CD8-positive, alpha-beta memory T cell (primary cell): Measurements from ENCODE around the gene PPHLN1. TPM values are rescaled to one million over a fixed set of nuclear protein-coding genes. Genes with fewer than 3 reads are reported as not detected.
A peak's percentile ranks its signal among the peaks of the same experiment; 100 is the strongest.

Experiments
- CTCF ChIA-PET: fragments of 350-600 bp; sonication (Branson Sonifier 250); formaldehyde crosslinking; loops from one replicate; lab custom pipeline; 2021; ENCODE audit warnings: antibody characterized with exemption; lab: Charles Lee
- POLR2A ChIA-PET: fragments of 350-600 bp; sonication (Branson Sonifier 250); formaldehyde crosslinking; loops from one replicate; lab custom pipeline; 2021; ENCODE audit warnings: antibody characterized with exemption; lab: Charles Lee
- DNase-seq, 5 donors: peaks; one replicate each; pipeline versions ENCODE4 v3.0.0 to v3.0.0-alpha.2; 2020 to 2022; ENCODE audit warnings: mixed read lengths in 1 of 5
- H3K27ac ChIP-seq: one replicate; pipeline ENCODE4 v1.7.0; 2013; ENCODE audit warnings: low read depth, mild to moderate bottlenecking, low read length, moderate library complexity
- H3K27me3 ChIP-seq: 2 replicates; pipeline ENCODE4 v1.7.0; 2013; ENCODE audit warnings: low read length, mild to moderate bottlenecking; ENCODE audit not compliant: insufficient read depth, poor library complexity, severe bottlenecking
- H3K36me3 ChIP-seq: 2 replicates; pipeline ENCODE4 v1.7.0; 2013; ENCODE audit warnings: mild to moderate bottlenecking, low read length, moderate library complexity; ENCODE audit not compliant: insufficient read depth
- H3K4me1 ChIP-seq: 2 replicates; pipeline ENCODE4 v1.7.0; 2013; ENCODE audit warnings: mild to moderate bottlenecking, low read length, moderate library complexity; ENCODE audit not compliant: insufficient read depth
- H3K4me3 ChIP-seq: 2 replicates; pipeline ENCODE4 v1.7.0; 2013; ENCODE audit warnings: mild to moderate bottlenecking, low read length
- H3K9me3 ChIP-seq: 2 replicates; pipeline ENCODE4 v1.7.0; 2013; ENCODE audit warnings: mild to moderate bottlenecking, low read length
- H3K27ac Mint-ChIP-seq, 8 donors: one replicate each; pipeline ENCODE4 v1.8.0; 2020 to 2021; ENCODE audit warnings: mixed read lengths in 8 of 8, mild to moderate bottlenecking in 6 of 8, inconsistent platforms in 3 of 8, moderate library complexity in 3 of 8
- H3K27me3 Mint-ChIP-seq, 2 donors: one replicate each; pipeline ENCODE4 v1.8.0; 2020 to 2021; ENCODE audit warnings: mixed read lengths in 2 of 2, mild to moderate bottlenecking in 1 of 2, moderate library complexity in 1 of 2
- H3K36me3 Mint-ChIP-seq, 3 donors: one replicate each; pipeline ENCODE4 v1.8.0; 2020 to 2021; ENCODE audit warnings: mixed read lengths in 3 of 3, inconsistent platforms in 1 of 3, mild to moderate bottlenecking in 1 of 3
- H3K4me1 Mint-ChIP-seq, 3 donors: one replicate each; pipeline ENCODE4 v1.8.0; 2020 to 2021; ENCODE audit warnings: mixed read lengths in 3 of 3, inconsistent platforms in 1 of 3, mild to moderate bottlenecking in 1 of 3
- H3K4me3 Mint-ChIP-seq, 7 donors: one replicate each; pipeline ENCODE4 v1.8.0; 2020 to 2021; ENCODE audit warnings: mixed read lengths in 7 of 7, mild to moderate bottlenecking in 6 of 7, moderate library complexity in 4 of 7, inconsistent platforms in 2 of 7
- H3K9me3 Mint-ChIP-seq, 5 donors: one replicate each; pipeline ENCODE4 v1.8.0; 2020 to 2022; ENCODE audit warnings: mixed read lengths in 5 of 5, mild to moderate bottlenecking in 3 of 5, moderate library complexity in 2 of 5, inconsistent platforms in 1 of 5
- polyA plus RNA-seq: library from polyadenylated mRNA; unstranded; fragments of 300-500 nt; fragmentation: Illumina TruSeq; gene quantifications from one replicate; pipeline ENCODE4 v1.2.3, GENCODE V29; 2021
- total RNA-seq, 2 experiments: library from RNA; stranded (reverse); gene quantifications; one replicate each; pipeline ENCODE4 v1.2.3, GENCODE V29; 2021

Gene PPHLN1
- total and polyA plus RNA-seq, 3 experiments from 2014 or later = 75.8 to 151 (median 76.3) TPM

DNA sequence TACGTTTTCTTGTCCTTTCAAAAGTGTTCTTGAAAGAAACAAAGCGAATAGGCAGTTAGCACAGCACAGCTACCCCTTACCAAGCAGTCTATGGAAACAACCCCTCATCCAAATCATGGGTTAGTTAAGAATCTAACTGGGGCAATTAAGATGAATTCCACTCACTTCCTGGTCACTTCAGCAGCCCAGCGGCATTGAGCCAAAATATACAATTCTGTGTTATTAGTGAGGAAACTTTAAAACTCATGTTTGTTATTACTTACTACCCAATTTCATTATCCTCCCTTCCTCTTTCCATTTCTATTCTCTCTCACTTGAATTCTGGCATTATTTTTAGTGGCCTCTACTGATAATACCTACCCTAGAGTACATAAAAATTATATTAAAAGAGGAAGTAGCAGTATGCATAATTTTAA lies 121.4 kb downstream of the PPHLN1 start:
- no peak overlapping the region for H3K4me3 ChIP-seq
- ChIA-PET CTCF (no interaction called here), POLR2A (no interaction called here)
- peaks cover 33 to 77% (median 46%) of the 10 kb centered on the region in 3 donors for H3K36me3 Mint-ChIP-seq
- no peak overlapping the region for H3K27ac Mint-ChIP-seq
- no peaks in the 10 kb centered on the region for H3K4me1 Mint-ChIP-seq
- no peak overlapping the region for H3K27ac ChIP-seq
- peaks cover 0 to 1% of the 10 kb centered on the region in 2 donors for H3K27me3 Mint-ChIP-seq
- DNase-seq = no peak
- H3K4me1 ChIP-seq = no peaks in the 10 kb centered on the region
- H3K27me3 ChIP-seq = no peaks in the 10 kb centered on the region
- H3K36me3 ChIP-seq = peaks cover 14% of the 10 kb centered on the region
- peaks cover 0 to 13% (median 7%) of the 10 kb centered on the region in 5 donors for H3K9me3 Mint-ChIP-seq
- no peaks in the 10 kb centered on the region for H3K9me3 ChIP-seq
- H3K4me3 Mint-ChIP-seq = no peak overlapping the region

DNA sequence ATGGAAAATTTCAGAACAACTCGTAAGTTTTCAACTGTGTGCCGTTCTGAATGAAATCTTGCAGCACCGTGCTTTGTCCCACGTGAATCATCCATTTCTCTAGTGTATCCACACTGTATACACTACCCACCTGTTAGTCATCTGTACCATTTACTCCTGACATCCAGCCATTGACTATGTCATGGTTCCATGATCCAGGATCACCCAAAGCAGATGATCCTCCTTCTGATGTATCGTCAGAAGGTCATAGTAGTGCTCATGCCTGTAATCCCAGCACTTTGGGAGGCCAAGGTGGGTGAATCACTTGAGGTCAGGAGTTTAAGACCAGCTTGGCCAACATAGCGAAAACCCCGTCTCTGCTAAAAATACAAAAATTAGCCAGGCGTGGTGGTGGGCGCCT lies 122.9 kb downstream of the PPHLN1 start:
- no peaks in the 10 kb centered on the region for H3K4me1 ChIP-seq

DNA sequence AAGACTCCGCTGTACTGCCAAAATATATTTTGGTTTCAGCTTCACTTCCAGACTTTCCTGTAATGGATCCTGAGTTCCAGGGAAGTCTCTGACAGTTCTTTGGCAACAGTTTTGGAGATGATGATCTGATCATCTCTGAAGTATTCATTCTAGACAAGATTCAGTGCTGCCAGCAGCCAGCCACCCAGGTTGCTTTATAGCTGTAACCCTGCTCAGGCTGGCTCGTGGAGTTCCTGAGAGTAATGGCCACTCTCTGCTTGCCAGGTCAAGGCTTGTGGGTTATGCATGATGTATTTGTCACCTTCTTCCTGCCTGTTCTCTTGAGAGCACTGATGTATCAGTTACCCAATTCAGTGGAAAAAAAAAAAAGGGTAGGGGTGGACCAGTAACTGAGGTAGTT lies 124.3 kb downstream of the PPHLN1 start:
- no peak overlapping the region for H3K4me3 Mint-ChIP-seq
- no peaks in the 10 kb centered on the region for H3K9me3 ChIP-seq
- H3K27me3 Mint-ChIP-seq = peaks cover 0 to 1% of the 10 kb centered on the region in 2 donors
- H3K27ac ChIP-seq = no peak overlapping the region
- H3K27ac Mint-ChIP-seq = peak overlapping the region in 1 of 8 donors; percentile 14
- H3K36me3 ChIP-seq = no peaks in the 10 kb centered on the region
- ChIA-PET POLR2A (interaction anchor here (0.7 kb wide), 1 partner anchor 973 kb away, joined by 3 read pairs; no protein-coding TSS in a partner anchor), CTCF (no interaction called here)
- peaks cover 6 to 48% (median 24%) of the 10 kb centered on the region in 3 donors for H3K36me3 Mint-ChIP-seq
- H3K9me3 Mint-ChIP-seq = no peaks in the 10 kb centered on the region
- no peak for DNase-seq
- no peaks in the 10 kb centered on the region for H3K4me1 ChIP-seq
- no peaks in the 10 kb centered on the region for H3K27me3 ChIP-seq
- no peak overlapping the region for H3K4me3 ChIP-seq
- H3K4me1 Mint-ChIP-seq = no peaks in the 10 kb centered on the region

More for the DNA sequence above, 122.9 kb downstream of the PPHLN1 start:
- Histone ChIP-seq H3K4me3 (no peak overlapping the region), H3K9me3 (no peaks in the 10 kb centered on the region), H3K27ac (no peak overlapping the region), H3K27me3 (no peaks in the 10 kb centered on the region), H3K36me3 (no peaks in the 10 kb centered on the region)
- CTCF ChIA-PET = no interaction called here
- Mint-ChIP-seq H3K9me3 (peaks cover 0 to 6% (median 4%) of the 10 kb centered on the region in 5 donors), H3K4me1 (no peaks in the 10 kb centered on the region), H3K36me3 (peaks cover 19 to 62% (median 38%) of the 10 kb centered on the region in 3 donors), H3K27ac (no peak overlapping the region), H3K4me3 (no peak overlapping the region), H3K27me3 (peaks cover 0 to 1% of the 10 kb centered on the region in 2 donors)
- POLR2A ChIA-PET = no interaction called here
- no peak for DNase-seq

DNA sequence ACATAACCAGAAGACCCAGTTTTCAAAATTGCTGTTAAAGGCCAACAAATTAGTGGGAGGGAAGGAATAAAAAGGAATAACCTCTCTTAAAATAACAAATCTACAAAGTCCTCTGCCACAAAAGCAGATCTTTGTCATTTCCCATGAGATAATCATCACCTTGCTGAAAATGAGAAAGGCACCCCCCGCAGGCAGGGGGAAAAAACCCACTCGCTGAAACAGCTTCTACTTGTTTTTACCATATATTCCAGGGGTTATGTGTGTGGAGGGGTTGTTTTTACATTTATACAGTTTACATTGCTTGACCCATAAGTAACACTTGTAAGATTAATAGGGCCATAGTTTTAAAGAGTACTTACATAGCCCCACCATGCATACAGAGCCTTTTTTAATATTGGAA lies 132.6 kb downstream of the PPHLN1 start:
- Mint-ChIP-seq H3K27me3 (peaks cover 3 to 13% of the 10 kb centered on the region in 2 donors), H3K4me1 (no peaks in the 10 kb centered on the region), H3K27ac (peak overlapping the region in 1 of 8 donors; percentile 33), H3K4me3 (no peak overlapping the region), H3K9me3 (no peaks in the 10 kb centered on the region), H3K36me3 (peaks cover 0 to 6% (median 0%) of the 10 kb centered on the region in 3 donors)
- ChIA-PET POLR2A (no interaction called here), CTCF (no interaction called here)
- Histone ChIP-seq H3K36me3 (no peaks in the 10 kb centered on the region), H3K27me3 (no peaks in the 10 kb centered on the region), H3K4me3 (no peak overlapping the region), H3K27ac (no peak overlapping the region), H3K4me1 (no peaks in the 10 kb centered on the region), H3K9me3 (no peaks in the 10 kb centered on the region)
- no peak for DNase-seq

DNA sequence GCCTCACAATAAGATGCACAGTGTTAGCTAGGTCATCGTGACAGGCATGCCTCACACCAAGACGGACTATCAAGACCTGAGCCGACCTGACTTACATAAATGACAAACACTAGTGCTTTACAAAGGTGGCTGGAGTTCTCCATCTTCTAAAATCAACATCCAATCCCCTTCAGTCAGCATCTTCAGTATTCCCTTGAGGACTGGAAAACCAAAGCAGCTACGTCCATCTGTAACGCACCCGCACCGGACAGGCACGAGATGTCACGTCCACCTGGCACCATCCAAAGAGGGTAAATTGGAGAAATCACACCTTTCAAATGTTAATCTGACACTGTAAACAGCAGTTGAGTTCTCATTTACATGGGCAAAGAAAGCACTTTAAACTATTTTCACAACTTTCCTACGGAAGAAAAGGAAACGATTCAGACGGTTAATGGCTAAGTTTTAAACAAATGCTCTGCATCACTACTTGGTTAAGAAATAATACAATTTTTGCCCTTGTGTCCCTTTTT lies 133.4 kb downstream of the PPHLN1 start:
- no peaks in the 10 kb centered on the region for H3K4me1 Mint-ChIP-seq
- ChIA-PET POLR2A (no interaction called here), CTCF (no interaction called here)
- no peak overlapping the region for H3K27ac ChIP-seq
- no peaks in the 10 kb centered on the region for H3K9me3 Mint-ChIP-seq
- no peak for DNase-seq
- H3K36me3 Mint-ChIP-seq = peaks cover 0 to 6% (median 0%) of the 10 kb centered on the region in 3 donors
- H3K4me3 ChIP-seq = no peak overlapping the region
- no peaks in the 10 kb centered on the region for H3K9me3 ChIP-seq
- no peaks in the 10 kb centered on the region for H3K36me3 ChIP-seq
- H3K27me3 ChIP-seq = no peaks in the 10 kb centered on the region
- no peak overlapping the region for H3K4me3 Mint-ChIP-seq
- peaks cover 3 to 13% of the 10 kb centered on the region in 2 donors for H3K27me3 Mint-ChIP-seq
- no peaks in the 10 kb centered on the region for H3K4me1 ChIP-seq
- H3K27ac Mint-ChIP-seq = peak overlapping the region in 1 of 8 donors; percentile 21

DNA sequence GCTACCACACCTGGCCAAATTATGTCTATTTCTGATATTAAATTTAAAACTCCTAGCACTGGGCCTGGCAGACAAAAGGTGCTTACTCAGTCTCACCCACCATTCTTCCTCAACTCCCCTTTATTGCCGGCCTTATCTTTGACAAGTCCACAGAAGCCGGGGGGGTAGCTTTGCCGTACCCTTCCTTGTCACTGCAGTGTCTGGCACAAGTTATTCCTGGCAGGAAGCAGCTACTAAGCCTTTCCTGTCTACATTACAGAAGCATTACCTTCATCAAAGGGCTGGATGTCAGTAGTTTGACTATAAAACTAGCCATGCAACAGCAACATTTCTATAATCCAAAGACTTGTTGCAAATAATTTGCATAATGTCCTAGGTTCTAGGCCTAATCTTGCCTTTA lies 136.5 kb downstream of the PPHLN1 start:
- no peaks in the 10 kb centered on the region for H3K9me3 ChIP-seq
- H3K27ac ChIP-seq = no peak overlapping the region
- peaks cover 0 to 6% (median 0%) of the 10 kb centered on the region in 3 donors for H3K36me3 Mint-ChIP-seq
- no peaks in the 10 kb centered on the region for H3K27me3 ChIP-seq
- ChIA-PET POLR2A (no interaction called here), CTCF (no interaction called here)
- H3K27me3 Mint-ChIP-seq = peaks cover 6 to 35% of the 10 kb centered on the region in 2 donors
- H3K36me3 ChIP-seq = no peaks in the 10 kb centered on the region
- H3K4me3 ChIP-seq = no peak overlapping the region
- no peaks in the 10 kb centered on the region for H3K4me1 Mint-ChIP-seq
- DNase-seq = no peak
- no peaks in the 10 kb centered on the region for H3K4me1 ChIP-seq
- no peak overlapping the region for H3K4me3 Mint-ChIP-seq
- no peak overlapping the region for H3K27ac Mint-ChIP-seq
- no peaks in the 10 kb centered on the region for H3K9me3 Mint-ChIP-seq

DNA sequence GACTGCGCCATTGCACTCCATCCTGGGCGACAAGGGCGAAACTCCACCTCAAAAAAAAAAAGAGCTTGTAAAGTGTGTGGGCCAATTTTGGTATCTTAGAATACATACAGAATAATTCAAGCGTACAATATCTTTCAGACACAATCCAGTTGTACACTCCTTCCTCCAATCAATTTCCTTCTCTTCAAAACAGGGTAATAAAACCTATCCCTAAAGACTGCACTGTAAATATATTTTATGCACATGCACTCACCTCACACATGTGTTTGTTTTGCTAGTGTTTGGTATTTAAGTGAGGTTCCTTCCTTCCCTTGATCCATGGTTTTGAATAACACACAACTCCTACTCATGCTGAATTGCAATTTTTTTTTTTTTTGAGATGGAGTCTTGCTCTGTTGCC lies 137.7 kb downstream of the PPHLN1 start:
- H3K27me3 Mint-ChIP-seq = peaks cover 10 to 37% of the 10 kb centered on the region in 2 donors
- H3K4me1 Mint-ChIP-seq = peaks cover 3 to 6% (median 5%) of the 10 kb centered on the region in 3 donors
- Histone ChIP-seq H3K9me3 (no peaks in the 10 kb centered on the region), H3K4me3 (no peak overlapping the region), H3K27ac (no peak overlapping the region), H3K36me3 (no peaks in the 10 kb centered on the region), H3K27me3 (no peaks in the 10 kb centered on the region), H3K4me1 (no peaks in the 10 kb centered on the region)
- CTCF ChIA-PET = no interaction called here
- no peaks in the 10 kb centered on the region for H3K9me3 Mint-ChIP-seq
- no peak overlapping the region for H3K4me3 Mint-ChIP-seq
- no peak for DNase-seq
- POLR2A ChIA-PET = no interaction called here
- H3K36me3 Mint-ChIP-seq = peaks cover 0 to 6% (median 0%) of the 10 kb centered on the region in 3 donors
- H3K27ac Mint-ChIP-seq = no peak overlapping the region

DNA sequence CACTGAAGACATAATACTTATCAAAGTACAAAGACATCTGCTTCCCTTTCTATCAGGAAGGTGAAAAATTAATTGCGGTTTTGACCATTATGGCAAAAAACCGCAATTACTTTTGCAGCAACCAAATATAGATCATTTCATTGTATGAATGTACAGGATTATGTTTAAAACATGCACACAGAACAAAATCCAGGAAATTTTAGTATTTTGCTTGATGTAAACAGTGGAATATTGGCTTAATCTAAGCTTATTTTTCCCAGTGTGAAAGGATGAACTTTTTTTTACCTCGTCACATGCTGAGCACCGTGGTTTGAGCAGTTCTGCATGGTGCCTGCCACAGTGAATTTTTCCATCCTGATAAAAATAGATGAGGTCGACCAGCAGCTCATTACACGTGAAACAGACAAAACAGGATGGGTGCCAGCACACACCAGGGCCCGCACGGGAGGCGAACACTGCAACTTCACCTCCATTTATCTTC lies 142.4 kb downstream of the PPHLN1 start:
- peaks cover 13 to 56% of the 10 kb centered on the region in 2 donors for H3K27me3 Mint-ChIP-seq

More for the DNA sequence above, 142.4 kb downstream of the PPHLN1 start:
- POLR2A ChIA-PET = no interaction called here
- Histone ChIP-seq H3K9me3 (no peaks in the 10 kb centered on the region), H3K4me1 (no peaks in the 10 kb centered on the region), H3K27ac (no peak overlapping the region), H3K27me3 (no peaks in the 10 kb centered on the region), H3K4me3 (no peak overlapping the region), H3K36me3 (no peaks in the 10 kb centered on the region)
- CTCF ChIA-PET = interaction anchor here (1.4 kb wide), 1 partner anchor 15 kb away, joined by 5 read pairs; no protein-coding TSS in a partner anchor
- H3K4me3 Mint-ChIP-seq = no peak overlapping the region
- peaks cover 14 to 22% (median 14%) of the 10 kb centered on the region in 3 donors for H3K4me1 Mint-ChIP-seq
- H3K27ac Mint-ChIP-seq = peak overlapping the region in 1 of 8 donors; percentile 24
- H3K36me3 Mint-ChIP-seq = no peaks in the 10 kb centered on the region
- no peak for DNase-seq
- H3K9me3 Mint-ChIP-seq = no peaks in the 10 kb centered on the region
